T-helper 9 cell (primary cell): ENCODE data around the gene CRYBB3.
"Not testable (repeated sequence)": the region's sequence is repeated elsewhere in the genome, so short reads cannot be mapped to it uniquely, and the experiment has no call there.

ENCODE experiments used
- DNase-seq: peaks from one replicate; pipeline ENCODE4 v3.0.0-alpha.2; 2020

Gene CRYBB3

GRCh38 chr22:25176175-25176574 lies 23.5 kb upstream of the CRYBB3 start:
- no peak for DNase-seq

- DNase-seq, result no peak
These were observed 22.9 kb upstream of the CRYBB3 start for GRCh38 chr22:25176799-25177198.

- no peak for DNase-seq
These were observed 22.4 kb upstream of the CRYBB3 start for GRCh38 chr22:25177226-25177625.

- DNase-seq, result no peak
These were observed 21.8 kb upstream of the CRYBB3 start for GRCh38 chr22:25177895-25178294.

- not testable (repeated sequence) for DNase-seq
These were observed 21.3 kb upstream of the CRYBB3 start for GRCh38 chr22:25178348-25178747.

- DNase-seq, result not testable (repeated sequence)
These were observed 20.6 kb upstream of the CRYBB3 start for GRCh38 chr22:25178869-25179631.

GRCh38 chr22:25182131-25183110 lies 17.2 kb upstream of the CRYBB3 start:
- DNase-seq, result no peak

- DNase-seq, result no peak
These were observed 15.6 kb upstream of the CRYBB3 start for GRCh38 chr22:25183949-25184619.

- DNase-seq, result no peak
These were observed 13.5 kb upstream of the CRYBB3 start for GRCh38 chr22:25186140-25186539.

GRCh38 chr22:25187469-25187868 lies 12.2 kb upstream of the CRYBB3 start:
- no peak for DNase-seq

- no peak for DNase-seq
These were observed 7.3 kb upstream of the CRYBB3 start for GRCh38 chr22:25192406-25192805.

GRCh38 chr22:25193130-25193529 lies 6.5 kb upstream of the CRYBB3 start:
- DNase-seq, result no peak

GRCh38 chr22:25193548-25193947 lies 6.1 kb upstream of the CRYBB3 start:
- no peak for DNase-seq

- no peak for DNase-seq
These were observed 3.3 kb upstream of the CRYBB3 start for GRCh38 chr22:25196326-25196725.

- DNase-seq, result no peak
These were observed 2.3 kb upstream of the CRYBB3 start for GRCh38 chr22:25197340-25197739.

GRCh38 chr22:25200967-25201366 lies 1.3 kb downstream of the CRYBB3 start:
- no peak for DNase-seq

GRCh38 chr22:25201557-25202273 lies 2.1 kb downstream of the CRYBB3 start:
- DNase-seq, result no peak

GRCh38 chr22:25202290-25202921 lies 2.7 kb downstream of the CRYBB3 start:
- DNase-seq, result peak; percentile 23

- DNase-seq, result no peak
These were observed 3.4 kb downstream of the CRYBB3 start for GRCh38 chr22:25203082-25203481.

- not testable (repeated sequence) for DNase-seq
These were observed 4.9 kb downstream of the CRYBB3 start for GRCh38 chr22:25204547-25204946.

GRCh38 chr22:25205847-25206246 lies 6.2 kb downstream of the CRYBB3 start:
- no peak for DNase-seq

- no peak for DNase-seq
These were observed 7.3 kb downstream of the CRYBB3 start for GRCh38 chr22:25206998-25207397.
